HG03097 (cell line): Measurements from ENCODE around the gene COA4.
A peak's percentile ranks its signal among the peaks of the same experiment; 100 is the strongest.
"Not testable (repeated sequence)": the region's sequence is repeated elsewhere in the genome, so short reads cannot be mapped to it uniquely, and the experiment has no call there.

Experiments
- ATAC-seq: cut with Tn5 transposase; IDR thresholded peaks from one replicate; pipeline ENCODE4 v1.9.1; 2021; ENCODE audit not compliant: unreplicated experiment, low FRiP score

The COA4 gene

DNA sequence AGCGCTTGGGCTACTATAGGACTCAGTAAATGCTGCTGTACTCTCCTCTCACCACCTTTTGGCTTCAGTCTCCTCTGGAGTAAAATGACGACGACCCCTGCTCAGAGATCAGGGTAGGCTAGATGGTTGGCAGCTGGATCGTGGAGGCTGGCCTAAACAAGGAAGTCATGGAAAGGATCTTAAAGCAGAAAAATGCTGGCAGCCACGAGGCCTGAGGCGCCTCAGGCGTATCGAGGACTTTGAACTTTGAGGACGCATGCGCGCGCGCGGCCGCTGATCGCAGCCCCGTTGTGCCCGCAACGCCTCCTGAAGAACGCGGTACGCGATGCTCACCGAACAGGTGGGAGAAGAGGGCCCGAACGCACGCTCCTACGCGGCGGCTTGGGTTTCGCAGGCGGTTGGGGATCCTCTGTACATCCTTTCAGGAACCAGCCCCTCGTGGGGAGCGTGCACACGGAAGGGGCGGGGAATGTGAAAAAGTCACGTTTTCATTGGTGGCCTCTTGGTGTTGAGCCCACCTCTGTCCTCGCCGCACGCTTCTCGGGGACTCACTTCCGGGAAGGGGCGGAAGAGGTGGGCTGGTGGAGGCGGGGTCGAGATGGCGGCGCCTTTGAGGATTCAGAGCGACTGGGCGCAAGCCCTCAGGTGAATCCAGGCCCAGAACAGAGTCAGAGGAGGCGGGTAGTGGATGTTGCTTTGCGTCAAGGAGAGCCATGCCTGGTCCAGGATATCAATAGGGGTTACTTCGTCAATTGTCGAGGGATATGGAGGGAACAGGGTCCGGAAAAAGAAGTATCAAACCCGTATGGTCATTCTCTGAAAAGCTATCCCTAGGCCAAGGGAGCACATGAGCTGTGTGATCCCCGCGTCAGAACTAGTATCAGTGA, at the start of gene COA4, which contains the start of gene PAAF1:
TSS of gene COA4 (minus strand) at position 423 of the 887 bp plus-strand sequence. CDS start 3,468 bp downstream, outside the sequence.
TSS of gene PAAF1 (plus strand) at position 576 of the 887 bp plus-strand sequence. CDS start at position 599, 23 bp downstream.
- ATAC-seq = peak; percentile 89

DNA sequence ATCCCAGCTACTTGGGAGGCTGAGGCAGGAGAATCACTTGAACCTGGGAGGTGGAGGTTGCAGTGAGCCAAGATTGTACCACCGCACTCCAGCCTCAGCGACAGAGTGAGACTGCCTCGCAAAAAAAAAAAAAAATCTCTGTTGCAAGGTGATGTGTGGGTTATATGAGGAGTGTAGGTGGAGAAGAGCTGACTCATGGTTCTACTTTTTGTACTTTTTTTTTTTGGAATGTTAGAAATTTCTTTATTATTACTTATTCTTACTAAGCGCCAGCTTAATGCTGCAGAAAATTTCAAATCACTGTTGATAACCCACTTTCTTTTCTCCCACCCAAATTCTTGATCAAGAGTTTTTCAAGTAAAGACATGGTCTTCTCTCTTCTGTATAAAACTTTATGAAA, 44.5 kb upstream of the COA4 start:
- no peak for ATAC-seq

DNA sequence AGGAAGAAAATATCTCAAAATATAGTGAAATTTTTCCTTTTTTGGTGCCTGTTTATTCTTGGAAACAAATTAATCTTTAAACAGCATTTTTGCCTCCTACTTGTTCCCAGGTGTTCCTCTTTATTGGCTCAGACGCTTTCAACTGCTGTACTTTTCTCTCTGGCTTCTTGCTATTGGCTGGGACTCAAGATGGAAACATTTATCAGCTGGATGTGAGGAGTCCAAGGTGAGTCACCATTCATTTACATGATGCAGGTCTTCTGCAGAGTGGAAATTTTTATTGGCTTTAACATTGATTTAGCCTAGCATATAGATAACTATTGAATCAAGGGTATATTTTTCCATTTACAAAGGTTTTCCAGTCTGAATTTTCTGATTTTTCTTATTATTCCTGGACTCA, 39.8 kb upstream of the COA4 start:
- no peak for ATAC-seq

DNA sequence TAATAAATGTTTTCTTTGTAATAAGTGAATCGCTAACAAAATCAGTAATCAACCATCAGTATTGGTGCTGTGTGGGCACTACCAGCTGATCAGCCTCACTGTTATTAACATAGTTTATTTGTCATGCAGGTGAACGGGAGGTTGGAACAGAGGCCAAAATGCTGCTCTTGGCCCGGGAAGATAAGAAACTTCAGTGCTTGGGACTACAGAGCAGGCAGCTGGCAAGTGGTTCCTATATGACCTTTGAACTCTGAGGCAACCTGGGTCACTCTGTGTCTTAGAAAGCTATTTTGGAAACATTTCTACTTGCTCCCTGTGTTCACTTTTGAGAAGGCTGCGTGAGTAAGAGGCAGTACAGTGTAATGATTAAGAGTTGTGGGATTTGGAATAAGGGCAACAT, 37.6 kb upstream of the COA4 start:
- no peak for ATAC-seq

DNA sequence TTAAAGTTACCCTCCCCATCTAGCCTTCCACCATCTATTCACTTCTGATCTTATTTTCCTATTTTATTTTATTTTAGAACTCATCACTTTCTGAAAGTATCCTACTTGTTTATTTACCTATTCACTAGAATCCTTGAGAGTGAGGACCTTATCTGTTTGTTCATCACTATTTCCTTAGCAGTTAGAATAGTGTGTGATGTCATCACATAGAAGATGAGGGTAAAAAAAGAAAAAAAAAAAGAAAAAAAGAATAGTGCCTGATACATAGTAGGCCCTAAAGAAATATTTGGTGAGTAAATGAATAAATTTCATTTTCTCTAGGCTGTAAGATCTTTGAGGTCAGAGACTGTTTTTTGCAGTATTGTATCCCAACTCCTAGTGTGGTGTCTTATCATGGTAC, 36.8 kb upstream of the COA4 start:
- no peak for ATAC-seq

DNA sequence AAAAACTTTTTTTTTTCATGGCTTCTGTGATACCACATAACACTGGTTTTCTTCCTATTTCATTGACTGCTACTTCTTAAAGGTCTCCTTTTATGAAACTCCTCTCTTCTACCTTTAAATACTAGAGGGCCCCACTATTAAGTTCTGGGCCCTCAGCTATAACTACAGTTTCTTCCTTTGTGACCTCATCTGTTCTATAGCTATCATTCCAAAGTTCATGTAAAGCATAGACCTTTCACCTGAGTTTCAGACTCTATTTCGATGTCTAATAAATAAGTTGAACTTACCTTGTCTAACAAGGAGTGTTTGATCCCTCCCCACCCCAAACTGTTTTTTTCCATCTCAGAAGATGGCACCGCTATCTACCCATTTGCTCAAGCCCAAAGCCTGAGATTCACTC, 35.4 kb upstream of the COA4 start:
- ATAC-seq = no peak

DNA sequence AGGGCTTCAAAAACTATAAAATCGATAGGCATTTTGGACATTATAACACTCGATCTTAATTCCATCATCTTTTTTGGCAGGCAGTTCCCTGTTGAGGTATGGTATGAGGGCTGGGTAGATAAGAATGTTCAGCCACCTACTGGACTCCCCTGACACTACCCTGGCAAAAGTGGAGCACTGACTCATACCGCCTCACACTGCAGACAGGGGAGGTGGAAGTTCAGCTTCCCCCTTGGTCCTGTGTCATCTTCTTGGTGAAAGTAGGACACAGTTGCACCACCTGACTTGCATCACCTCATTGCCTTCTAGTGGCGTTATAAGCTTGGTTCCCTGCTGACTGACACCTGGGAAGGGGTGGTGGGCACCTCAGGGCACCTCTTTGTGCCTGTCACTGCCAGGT, 30.5 kb upstream of the COA4 start:
- no peak for ATAC-seq

DNA sequence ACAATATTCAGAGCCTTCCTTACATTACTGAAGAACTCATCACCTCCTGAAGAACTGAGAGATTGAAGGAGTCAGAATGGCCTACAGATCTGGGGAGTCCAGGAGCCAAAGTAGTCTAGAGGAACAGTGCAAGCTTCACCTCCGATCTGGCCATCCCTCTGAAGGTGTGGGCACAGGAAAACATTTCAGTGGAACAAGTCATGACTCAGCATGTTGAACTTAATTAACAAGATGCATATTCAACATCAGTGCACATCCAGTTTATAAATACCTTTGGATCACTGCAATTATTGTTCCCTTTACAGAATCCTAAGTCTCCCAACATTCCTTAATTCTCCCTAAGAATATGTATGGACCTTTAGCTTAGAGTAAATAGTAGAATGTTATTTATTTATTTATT, 25.7 kb upstream of the COA4 start:
- no peak for ATAC-seq

DNA sequence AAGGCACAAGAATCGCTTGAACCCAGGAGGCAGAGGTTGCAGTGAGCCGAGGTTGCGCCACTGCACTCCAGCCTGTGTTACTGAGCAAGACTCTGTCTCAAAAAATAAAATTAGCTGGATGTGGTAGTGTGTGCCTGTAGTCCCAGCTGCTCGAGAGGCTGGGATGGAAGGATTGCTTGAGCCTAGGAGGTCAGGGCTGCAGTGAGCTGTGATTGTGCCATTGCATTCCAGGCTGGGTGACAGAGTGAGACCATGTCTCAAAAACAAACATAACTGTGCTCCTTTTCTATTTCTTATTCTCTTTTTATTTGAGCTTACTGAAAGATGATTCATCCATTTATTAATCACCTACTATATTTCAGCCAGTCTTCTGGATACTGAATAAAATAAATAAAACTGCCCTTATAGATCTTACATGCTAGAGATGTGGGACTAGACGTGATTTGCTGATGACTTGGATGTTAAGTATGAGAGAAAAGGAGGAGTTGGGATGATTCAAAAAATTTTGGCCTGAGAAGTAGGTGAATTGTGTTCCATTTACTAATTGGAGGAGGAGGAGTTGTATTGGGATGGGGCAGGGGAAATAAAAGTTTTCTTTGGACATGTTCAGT, 18.2 kb upstream of the COA4 start:
- no peak for ATAC-seq

DNA sequence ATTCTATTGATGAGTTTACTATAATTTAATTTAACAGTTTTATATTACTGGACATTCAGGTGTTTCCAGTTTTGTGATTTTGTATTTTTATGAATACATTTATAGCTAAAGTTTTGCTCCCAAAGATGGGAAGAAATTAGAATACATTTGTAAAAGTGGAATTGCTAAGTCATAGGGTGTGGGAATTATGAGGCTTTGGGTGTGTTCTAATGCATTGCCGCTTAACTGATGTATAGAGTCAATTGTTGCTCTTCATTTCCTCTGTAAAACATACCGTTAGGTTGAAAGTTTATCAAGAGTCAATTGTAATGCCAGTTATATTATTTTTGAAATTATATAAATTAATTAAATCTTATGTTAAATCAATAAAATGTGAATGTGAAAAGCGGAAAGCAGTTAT, 16.4 kb upstream of the COA4 start:
- no peak for ATAC-seq

DNA sequence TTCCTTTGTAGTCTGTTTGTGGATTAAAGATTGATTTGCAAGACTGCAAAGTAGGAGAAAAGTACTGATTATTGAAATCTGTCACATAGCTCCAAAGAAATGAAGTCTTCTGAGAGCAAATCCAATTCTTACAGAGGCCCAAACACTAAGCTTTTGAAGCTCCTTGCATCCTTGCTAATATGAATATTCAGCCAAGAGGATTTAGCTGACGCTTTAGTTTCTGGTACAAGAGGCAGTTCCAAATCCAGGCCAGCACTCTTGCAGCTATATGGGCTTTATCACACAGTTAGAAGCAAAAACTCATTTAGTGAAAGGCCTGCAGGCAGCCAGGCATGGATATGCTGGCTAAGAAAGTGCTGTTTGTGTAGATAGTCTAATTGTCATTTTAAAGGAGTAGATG, 12.9 kb upstream of the COA4 start:
- no peak for ATAC-seq

DNA sequence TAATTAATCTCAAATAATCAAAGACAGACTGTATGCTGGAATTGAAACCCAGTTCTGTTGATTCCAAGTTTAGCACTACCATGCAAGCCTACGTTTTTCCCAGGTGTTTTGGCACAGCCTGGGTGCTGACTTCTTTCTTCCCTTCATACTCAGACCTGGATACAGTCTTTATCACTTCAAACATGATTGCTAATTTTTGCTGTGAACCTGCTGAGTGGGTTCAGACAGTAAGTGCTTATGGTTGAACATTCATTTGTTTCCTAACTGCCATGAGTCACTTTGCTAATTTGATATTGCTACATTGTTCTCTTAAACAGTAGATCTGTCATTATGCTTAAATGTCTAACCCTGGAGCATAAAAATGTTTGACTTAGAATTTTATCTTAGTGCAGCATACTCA, 12.4 kb upstream of the COA4 start:
- ATAC-seq = no peak

DNA sequence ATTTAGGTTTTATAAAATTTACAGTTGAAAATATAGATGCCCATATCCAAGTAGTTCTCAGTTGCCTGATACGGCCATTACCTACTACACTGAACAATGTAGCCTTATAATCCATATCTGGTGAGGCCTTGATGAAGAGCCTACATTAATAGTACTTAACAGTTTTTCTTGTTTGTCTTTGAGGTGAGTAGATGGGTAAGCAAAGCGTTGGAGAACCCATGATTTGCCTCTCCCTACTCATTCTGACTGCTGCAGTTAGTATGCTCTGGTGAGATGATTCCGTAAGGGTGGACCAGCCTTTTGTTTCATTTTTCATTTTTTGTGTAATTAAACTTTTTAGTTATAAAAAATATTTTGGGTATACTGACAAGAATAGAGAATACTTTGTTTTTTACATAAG, 11.6 kb upstream of the COA4 start:
- ATAC-seq = no peak

DNA sequence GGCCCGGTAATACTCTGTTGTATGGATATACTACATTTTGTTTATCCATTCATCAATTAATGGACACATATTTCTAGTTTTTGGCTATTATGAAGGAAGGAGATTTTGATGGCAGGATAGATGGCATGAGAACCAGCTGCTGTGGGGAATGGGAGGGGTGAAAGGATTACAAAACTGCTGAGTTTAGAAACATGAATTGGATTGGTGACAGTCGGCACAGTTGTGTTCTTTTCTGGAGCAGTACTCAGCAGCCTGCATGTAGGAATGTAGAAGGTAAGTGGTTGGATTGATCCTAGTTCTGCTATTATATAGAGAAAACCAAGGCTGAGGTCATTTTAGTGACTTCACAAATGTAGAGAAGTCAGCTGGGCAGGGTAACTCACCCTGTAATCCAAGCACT, 7.2 kb upstream of the COA4 start:
- ATAC-seq = no peak

DNA sequence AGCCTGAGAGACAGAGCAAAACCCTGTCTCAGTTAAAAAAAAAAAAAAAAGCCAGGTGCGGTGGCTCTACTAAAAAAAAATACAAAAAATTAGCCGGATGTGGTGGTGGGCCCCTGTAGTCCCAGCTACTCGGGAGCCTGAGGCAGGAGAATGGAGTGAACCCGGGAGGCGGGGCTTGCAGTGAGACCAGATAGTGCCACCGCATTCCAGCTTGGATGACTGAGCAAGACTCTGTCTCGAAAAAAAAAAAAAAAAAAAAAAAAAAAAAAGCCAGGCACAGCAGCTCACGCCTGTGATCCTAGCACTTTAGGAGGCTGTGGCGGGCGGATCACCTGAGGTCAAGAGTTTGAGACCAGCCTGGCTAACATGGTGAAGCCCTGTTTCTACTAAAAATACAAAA, 3.8 kb upstream of the COA4 start:
- not testable (repeated sequence) for ATAC-seq

DNA sequence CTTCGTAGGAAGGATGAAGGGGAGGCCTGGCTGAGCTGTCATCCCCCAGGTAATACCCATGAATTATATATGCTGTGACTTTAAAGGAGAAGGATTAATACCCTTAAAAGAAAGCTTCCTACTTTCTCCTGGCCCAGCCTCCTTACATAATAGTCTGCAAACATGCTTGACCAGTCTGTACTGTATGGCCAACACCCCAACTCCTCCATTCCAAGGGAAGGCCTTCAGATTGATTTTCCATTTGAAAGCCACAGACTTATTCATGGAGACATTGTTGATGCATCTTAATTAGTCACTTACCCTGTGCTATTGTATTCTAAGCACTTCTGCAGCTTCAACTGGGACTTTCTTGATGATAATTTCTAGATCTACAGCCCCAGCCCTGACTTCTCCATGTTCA, 2.1 kb upstream of the COA4 start:
- ATAC-seq = no peak

DNA sequence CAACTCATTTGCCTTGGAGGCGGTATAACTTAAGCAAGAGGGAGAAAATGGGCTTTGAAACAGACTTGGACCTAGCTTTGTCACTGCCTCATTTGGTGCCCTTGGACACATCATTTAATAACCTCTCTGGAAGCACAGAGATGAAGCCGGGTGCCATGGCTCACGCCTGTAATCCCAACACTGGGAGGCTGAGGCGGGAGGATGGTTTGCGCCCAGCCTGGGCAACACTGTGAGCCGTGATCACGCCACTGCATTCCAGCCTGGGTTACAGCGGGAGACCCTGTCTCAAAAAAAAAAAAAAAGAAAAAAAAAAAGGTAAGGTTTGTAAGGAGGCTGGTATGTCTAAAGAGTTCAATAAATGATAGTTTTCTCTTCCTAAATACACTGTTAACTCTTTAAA, 806 bp downstream of the COA4 start:
- ATAC-seq = no peak

DNA sequence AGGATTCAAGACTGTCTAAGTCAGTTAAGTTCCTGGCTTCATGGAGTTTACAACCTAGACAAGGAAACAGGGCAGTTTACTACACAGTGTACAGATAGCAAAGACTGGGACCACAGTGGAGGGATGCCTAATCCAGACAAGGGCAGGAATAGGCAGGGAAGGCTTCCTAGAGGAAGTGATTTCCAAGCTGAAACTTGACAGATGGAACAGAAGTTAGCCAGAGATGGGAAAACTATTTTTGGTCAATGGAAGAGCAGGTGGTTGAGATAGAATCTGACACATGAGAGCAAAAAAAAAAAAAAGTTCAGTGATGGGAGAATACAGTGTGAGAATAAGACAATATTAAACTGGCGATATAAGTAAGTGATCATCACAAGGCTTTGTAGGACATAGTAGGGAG, 1.3 kb downstream of the COA4 start:
- no peak for ATAC-seq

DNA sequence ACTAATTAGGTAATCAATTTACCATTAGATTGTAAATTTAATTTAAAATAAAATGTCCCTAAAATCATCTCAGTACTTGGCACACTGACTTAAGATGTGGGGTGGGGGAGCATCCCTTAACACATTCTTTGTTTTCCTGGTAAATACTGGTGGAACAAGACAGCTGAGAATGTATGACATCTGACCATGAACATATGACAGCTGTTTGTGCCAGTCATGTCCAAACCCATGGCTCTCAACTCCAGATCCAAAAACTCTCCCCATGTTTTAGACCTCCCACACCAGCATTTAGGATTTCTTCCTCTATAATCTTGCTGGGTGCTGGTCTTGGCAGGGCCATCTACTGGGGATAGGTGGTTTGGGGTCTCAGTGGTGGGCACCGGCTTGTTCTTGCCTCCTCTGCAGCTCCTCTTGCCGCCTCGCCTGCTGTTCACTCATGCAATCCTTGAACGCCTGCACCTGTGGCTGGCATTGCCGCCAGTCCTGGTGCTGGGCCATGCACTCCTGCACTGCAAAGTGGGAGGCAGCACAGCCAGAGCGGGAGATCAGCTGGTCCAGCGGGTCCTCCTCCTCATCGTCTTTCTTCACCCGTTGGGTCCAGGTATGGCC, 3.8 kb downstream of the COA4 start:
- no peak for ATAC-seq

DNA sequence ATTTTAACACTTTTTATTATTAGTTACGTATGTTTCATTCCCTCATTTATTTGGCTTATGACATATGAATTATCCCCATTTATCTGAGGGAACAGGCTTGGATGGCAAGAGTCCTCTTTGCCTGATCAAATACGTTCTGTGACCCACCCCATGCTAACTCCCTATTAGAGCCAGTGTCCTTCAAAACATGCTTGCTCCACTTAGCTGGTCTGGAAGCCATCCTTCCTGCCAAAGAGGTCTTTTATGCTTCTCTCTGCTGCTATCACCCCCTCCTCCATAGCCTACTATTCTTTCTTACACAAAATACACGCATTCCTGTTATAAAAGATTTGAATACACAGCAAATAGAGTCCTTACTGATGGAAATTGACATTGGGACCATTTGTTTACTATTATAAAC, 6.4 kb downstream of the COA4 start:
- ATAC-seq = no peak

DNA sequence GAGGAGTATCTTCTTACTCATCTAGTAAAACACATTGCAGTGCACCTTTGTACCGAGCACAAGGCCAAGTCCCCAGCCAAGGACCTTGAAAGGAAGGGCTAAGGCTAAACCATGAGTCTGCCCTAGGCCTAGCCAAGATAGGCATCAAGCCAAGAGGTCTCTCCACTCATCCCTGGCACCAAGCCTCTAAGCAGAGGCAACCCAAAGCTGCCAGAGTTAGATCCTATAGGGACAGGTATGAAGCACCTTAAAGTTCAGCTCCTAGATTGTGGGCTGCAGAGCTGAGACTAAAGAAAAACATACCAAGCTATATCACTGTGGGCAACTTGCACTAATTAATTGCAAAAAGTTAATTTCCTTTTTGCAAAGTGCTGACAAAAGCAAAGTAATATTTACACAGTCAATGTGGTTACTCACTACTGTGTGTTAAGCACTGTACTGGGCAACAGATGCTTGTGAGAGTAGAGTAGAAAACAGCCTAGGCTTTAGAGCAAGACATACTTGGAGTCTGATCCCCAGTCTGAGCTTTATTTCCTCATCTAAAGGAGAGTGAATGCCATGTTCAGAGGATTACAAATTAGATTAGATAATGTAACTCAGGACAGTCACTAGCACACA, 7.2 kb downstream of the COA4 start:
- ATAC-seq = no peak
